ENCODE results near the gene VAV3. TPM values are rescaled to one million over a fixed set of nuclear protein-coding genes. Genes with fewer than 3 reads are reported as not detected.

Gene VAV3
- total and polyA plus RNA-seq, 8 donors: 7.1 to 21.4 (median 12.8) TPM

- intact Hi-C loops (cut with DNase I): no loop called here
These were observed 85.1 kb downstream of the VAV3 start for GRCh38 chr1:107879927-107880326.

GRCh38 chr1:107879346-107879745 is 85.6 kb downstream of the VAV3 start:
- TF ChIP-seq CTCF (IDR thresholded peaks at IDR 0.05): no peak
- no peaks in the 10 kb centered on the region for H3K9me3 ChIP-seq
- WGBS, 2 donors: 24 to 25% methylated on average over 1 of the region's 1 CpG
- no peak for FAIRE-seq
- intact Hi-C loops (cut with DNase I): no loop called here
- H3K36me3 ChIP-seq: no peaks in the 10 kb centered on the region
- no peak for ATAC-seq
- no peaks in the 10 kb centered on the region for H3K4me1 ChIP-seq
- no peak for DNase-seq
- H3K4me3 ChIP-seq: no peak overlapping the region
- H3K27ac ChIP-seq: no peak overlapping the region
- H3K27me3 ChIP-seq: no peaks in the 10 kb centered on the region

More at GRCh38 chr1:107879927-107880326, 85.1 kb downstream of the VAV3 start:
- no peak for TF ChIP-seq CTCF (IDR thresholded peaks at IDR 0.05)
- H3K9me3 ChIP-seq: no peaks in the 10 kb centered on the region
- no peak overlapping the region for H3K27ac ChIP-seq
- H3K36me3 ChIP-seq: no peaks in the 10 kb centered on the region
- 68 to 79% methylated on average over 2 of the region's 2 CpGs for WGBS, 2 donors
- ATAC-seq: no peak
- H3K4me3 ChIP-seq: no peak overlapping the region
- no peak for DNase-seq
- no peaks in the 10 kb centered on the region for H3K27me3 ChIP-seq
- H3K4me1 ChIP-seq: no peaks in the 10 kb centered on the region
- FAIRE-seq: no peak

GRCh38 chr1:107877745-107878144 is 87.2 kb downstream of the VAV3 start:
- Histone ChIP-seq H3K9me3 (no peaks in the 10 kb centered on the region), H3K36me3 (no peaks in the 10 kb centered on the region), H3K4me3 (no peak overlapping the region), H3K4me1 (no peaks in the 10 kb centered on the region), H3K27ac (no peak overlapping the region), H3K27me3 (no peaks in the 10 kb centered on the region)
- 73 to 82% methylated on average over 1 of the region's 1 CpG for WGBS, 2 donors
- DNase-seq (no peak), ATAC-seq (peak in 1 of 4 donors; percentile 32), FAIRE-seq (no peak)
- intact Hi-C loops (cut with DNase I): no loop called here
- TF ChIP-seq CTCF (IDR thresholded peaks at IDR 0.05): no peak

- intact Hi-C loops (cut with DNase I): no loop called here
- Histone ChIP-seq H3K27me3 (no peaks in the 10 kb centered on the region), H3K4me3 (no peak overlapping the region), H3K27ac (no peak overlapping the region), H3K9me3 (no peaks in the 10 kb centered on the region), H3K36me3 (no peaks in the 10 kb centered on the region), H3K4me1 (no peaks in the 10 kb centered on the region)
- DNase-seq: no peak
- 65 to 69% methylated on average over 2 of the region's 2 CpGs for WGBS, 2 donors
- peak in 2 of 4 donors; percentile 53 to 59 for ATAC-seq
- TF ChIP-seq CTCF (IDR thresholded peaks at IDR 0.05): no peak
- FAIRE-seq: no peak
These were observed 87.9 kb downstream of the VAV3 start for GRCh38 chr1:107877092-107877491.

GRCh38 chr1:107875689-107876088 is 89.3 kb downstream of the VAV3 start:
- FAIRE-seq (no peak), ATAC-seq (no peak), DNase-seq (no peak)
- intact Hi-C loops (cut with DNase I): no loop called here
- WGBS, 2 donors: 82 to 92% methylated on average over 1 of the region's 1 CpG
- Histone ChIP-seq H3K9me3 (no peaks in the 10 kb centered on the region), H3K4me1 (peaks cover 0 to 7% (median 0%) of the 10 kb centered on the region in 3 donors), H3K4me3 (no peak overlapping the region), H3K36me3 (no peaks in the 10 kb centered on the region), H3K27ac (no peak overlapping the region), H3K27me3 (no peaks in the 10 kb centered on the region)
- TF ChIP-seq CTCF (IDR thresholded peaks at IDR 0.05): no peak

Data from pancreas (tissue), 10 donors.